CD4-positive, alpha-beta T cell (primary cell): ENCODE data around the gene NCK2. TPM values are rescaled to one million over a fixed set of nuclear protein-coding genes. Genes with fewer than 3 reads are reported as not detected.

Experiments
- ATAC-seq: fragments of 200-7000 bp; cut with Tn5 transposase; one replicate; pipeline ENCODE4 v1.10.0; 2022; ENCODE audit warnings: mild to moderate bottlenecking; ENCODE audit not compliant: poor library complexity
- CTCF ChIA-PET: fragments of 350-600 bp; sonication (Branson Sonifier 250); formaldehyde crosslinking; loops from one replicate; lab custom pipeline; 2021; ENCODE audit warnings: antibody characterized with exemption, inconsistent platforms; lab: Charles Lee
- POLR2A ChIA-PET: fragments of 350-600 bp; sonication (Branson Sonifier 250); formaldehyde crosslinking; loops from one replicate; lab custom pipeline; 2021; ENCODE audit warnings: antibody characterized with exemption, inconsistent platforms; lab: Charles Lee
- DNase-seq, 14 experiments: peaks; one replicate each; pipeline ENCODE4 v3.0.0-alpha.2; 2013 to 2020; ENCODE audit warnings: mixed read lengths in 2 of 14
- H3K27ac ChIP-seq, 2 donors: one replicate each; pipeline versions ENCODE4 v1.5.1 to v1.7.0; 2013; ENCODE audit warnings: low read length in 2 of 2, low read depth in 1 of 2, mild to moderate bottlenecking in 1 of 2
- H3K27me3 ChIP-seq, 2 experiments: 1 replicate in 1 of 2; 2 replicates in 1 of 2; pipeline versions ENCODE4 v1.6.1 to v1.7.0; 2013; ENCODE audit warnings: low read length in 2 of 2, control low read depth in 1 of 2, mild to moderate bottlenecking in 1 of 2, moderate library complexity in 1 of 2; ENCODE audit not compliant: insufficient read depth in 2 of 2, control insufficient read depth in 1 of 2
- H3K36me3 ChIP-seq: one replicate; pipeline ENCODE4 v1.6.1; 2013; ENCODE audit warnings: low read length, control low read depth; ENCODE audit not compliant: insufficient read depth
- H3K4me1 ChIP-seq: one replicate; pipeline ENCODE4 v1.6.1; 2013; ENCODE audit warnings: low read length, control low read depth; ENCODE audit not compliant: insufficient read depth
- H3K4me3 ChIP-seq: one replicate; pipeline ENCODE4 v1.5.1; 2013; ENCODE audit warnings: mild to moderate bottlenecking, low read length, moderate library complexity
- H3K9me3 ChIP-seq, 2 experiments: 1 replicate in 1 of 2; 2 replicates in 1 of 2; pipeline versions ENCODE4 v1.6.1 to v1.7.0; 2013; ENCODE audit warnings: low read length in 2 of 2, mild to moderate bottlenecking in 2 of 2, control low read depth in 1 of 2, moderate library complexity in 1 of 2; ENCODE audit not compliant: control insufficient read depth in 1 of 2, insufficient read depth in 1 of 2
- H3K27ac Mint-ChIP-seq: one replicate; pipeline ENCODE4 v1.8.0; 2020; ENCODE audit warnings: mixed read lengths
- H3K27me3 Mint-ChIP-seq: one replicate; pipeline ENCODE4 v1.8.0; 2021; ENCODE audit warnings: mixed read lengths
- H3K36me3 Mint-ChIP-seq: one replicate; pipeline ENCODE4 v1.8.0; 2021; ENCODE audit warnings: low read depth, mixed read lengths
- H3K4me1 Mint-ChIP-seq: one replicate; pipeline ENCODE4 v1.8.0; 2021; ENCODE audit warnings: low read depth, mixed read lengths
- H3K4me3 Mint-ChIP-seq: one replicate; pipeline ENCODE4 v1.8.0; 2020; ENCODE audit warnings: mild to moderate bottlenecking, mixed read lengths
- H3K9me3 Mint-ChIP-seq: one replicate; pipeline ENCODE4 v1.8.0; 2020; ENCODE audit warnings: mixed read lengths
- CTCF ChIP-seq: fragments of 200-600 bp; IDR thresholded peaks from one replicate; pipeline ENCODE4 v1.8.0; 2022; ENCODE audit warnings: antibody characterized with exemption, mild to moderate bottlenecking
- intact Hi-C, 2 experiments: fragments of 100-400 bp; cut with DNase I in 1 of 2; cut with micrococcal nuclease in 1 of 2; formaldehyde crosslinking; loops; one replicate each; pipeline versions ENCODE4 v1.15.1 to v1.9.0; 2023 to 2025; cut with DNase I, micrococcal nuclease
- total RNA-seq, 174 experiments: library from RNA in 2 of 174; stranded (reverse) in 2 of 174; gene quantifications; one replicate each; pipeline ENCODE4 v1.2.3 and lab custom pipeline; 2021 to 2026

NCK2 gene
- total RNA-seq, 2 experiments from 2014 or later, result 92.1 to 92.3 TPM

GRCh38 chr2:105933906-105934305, 189.2 kb downstream of the NCK2 start:
- H3K27ac ChIP-seq, result peak overlapping the region; percentile 48 to 56
- H3K4me3 ChIP-seq, result no peak overlapping the region
- H3K27ac Mint-ChIP-seq, result no peak overlapping the region
- H3K27me3 Mint-ChIP-seq, result no peaks in the 10 kb centered on the region
- ATAC-seq, result no peak
- H3K4me3 Mint-ChIP-seq, result no peak overlapping the region
- H3K4me1 Mint-ChIP-seq, result peaks cover 22% of the 10 kb centered on the region
- H3K36me3 ChIP-seq, result no peaks in the 10 kb centered on the region
- no peaks in the 10 kb centered on the region for H3K9me3 Mint-ChIP-seq
- no peak for DNase-seq
- no peaks in the 10 kb centered on the region for H3K9me3 ChIP-seq
- H3K4me1 ChIP-seq, result peaks cover 82% of the 10 kb centered on the region
- ChIA-PET POLR2A (interaction anchor here (0.6 to 1.9 kb wide), 8 partner anchors 13 to 161 kb away, joined by 3 to 15 read pairs (median 4); no protein-coding TSS in a partner anchor), CTCF (interaction anchor here (0.9 to 1.6 kb wide), 5 partner anchors 9 to 152 kb away, joined by 3 read pairs; no protein-coding TSS in a partner anchor)
- H3K27me3 ChIP-seq, result no peaks in the 10 kb centered on the region
- TF ChIP-seq CTCF, result no peak
- no peaks in the 10 kb centered on the region for H3K36me3 Mint-ChIP-seq
- intact Hi-C loops, result loop anchor here in 1 of 2 experiments (5.0 kb wide), 1 partner anchor 163 kb away; no protein-coding TSS in a partner anchor

- CTCF ChIA-PET, result interaction anchor here (0.9 to 1.6 kb wide), 5 partner anchors 8 to 151 kb away, joined by 3 read pairs; no protein-coding TSS in a partner anchor
- Mint-ChIP-seq H3K4me3 (no peak overlapping the region), H3K9me3 (peaks cover 3% of the 10 kb centered on the region), H3K36me3 (peaks cover 2% of the 10 kb centered on the region), H3K27me3 (no peaks in the 10 kb centered on the region), H3K4me1 (peaks cover 17% of the 10 kb centered on the region), H3K27ac (no peak overlapping the region)
- Histone ChIP-seq H3K27me3 (no peaks in the 10 kb centered on the region), H3K9me3 (peaks cover 0 to 2% of the 10 kb centered on the region in 2 experiments), H3K27ac (peak overlapping the region; percentile 48 to 56), H3K4me1 (peaks cover 77% of the 10 kb centered on the region), H3K4me3 (peak overlapping the region; percentile 18), H3K36me3 (no peaks in the 10 kb centered on the region)
- peak; percentile 70 for ATAC-seq
- POLR2A ChIA-PET, result interaction anchor here (0.6 to 1.9 kb wide), 20 partner anchors 12 to 226 kb away, joined by 3 to 15 read pairs (median 4); no protein-coding TSS in a partner anchor
- no peak for TF ChIP-seq CTCF
- peak in 13 of 14 experiments; percentile 9 to 74 (median 30) for DNase-seq
- intact Hi-C loops, result loop anchor here in 1 of 2 experiments (5.0 kb wide), 1 partner anchor 163 kb away; no protein-coding TSS in a partner anchor
These were observed 189.8 kb downstream of the NCK2 start for GRCh38 chr2:105934467-105934866.

GRCh38 chr2:105935063-105935462, 190.4 kb downstream of the NCK2 start:
- peaks cover 4% of the 10 kb centered on the region for H3K36me3 Mint-ChIP-seq
- Histone ChIP-seq H3K36me3 (no peaks in the 10 kb centered on the region), H3K27me3 (no peaks in the 10 kb centered on the region), H3K27ac (peak overlapping the region; percentile 48 to 56), H3K9me3 (peaks cover 3 to 5% of the 10 kb centered on the region in 2 experiments), H3K4me3 (peak overlapping the region; percentile 18), H3K4me1 (peaks cover 71% of the 10 kb centered on the region)
- peaks cover 4% of the 10 kb centered on the region for H3K9me3 Mint-ChIP-seq
- POLR2A ChIA-PET, result interaction anchor here (0.7 to 1.9 kb wide), 20 partner anchors 12 to 226 kb away, joined by 3 to 15 read pairs (median 4); no protein-coding TSS in a partner anchor
- ATAC-seq, result peak; percentile 88
- CTCF ChIA-PET, result interaction anchor here (0.6 to 1.6 kb wide), 3 partner anchors 41 to 349 kb away, joined by 3 to 4 read pairs (median 3); no protein-coding TSS in a partner anchor
- DNase-seq, result peak in 4 of 14 experiments; percentile 26 to 66 (median 66)
- no peaks in the 10 kb centered on the region for H3K27me3 Mint-ChIP-seq
- H3K27ac Mint-ChIP-seq, result no peak overlapping the region
- peaks cover 11% of the 10 kb centered on the region for H3K4me1 Mint-ChIP-seq
- no peak for TF ChIP-seq CTCF
- intact Hi-C loops, result no loop called here
- H3K4me3 Mint-ChIP-seq, result no peak overlapping the region
